SH-SY5Y (cell line): ENCODE data around the gene MYL12B.

Experiments used
- GATA2 ChIP-seq: IDR thresholded peaks from 2 replicates; pipeline ENCODE4 v1.6.1; 2011; ENCODE audit warnings: mild to moderate bottlenecking, low read depth, low read length
- GATA3 ChIP-seq: IDR thresholded peaks from 2 replicates; pipeline ENCODE4 v1.6.1; 2011; ENCODE audit warnings: low read depth, mild to moderate bottlenecking, low read length, moderate library complexity

GRCh38 chr18:3245853-3246634 is 15.9 kb upstream of the MYL12B start:
- TF ChIP-seq GATA2 (no peak), GATA3 (no peak)
